Keratinocyte (primary cell): Measurements from ENCODE around the gene ME2. TPM values are rescaled to one million over a fixed set of nuclear protein-coding genes. Genes with fewer than 3 reads are reported as not detected.

Experiments used
- DNase-seq: peaks from one replicate; pipeline ENCODE4 v3.0.0-alpha.2; 2011; ENCODE audit warnings: low read depth, missing footprints, low spot score
- FAIRE-seq: peaks from 2 replicates; lab custom pipeline; 2011; peaks lifted over from hg19 to GRCh38; lab: Jason Lieb, UNC
- H2AFZ ChIP-seq: 2 replicates; pipeline ENCODE4 v1.6.0; 2012; ENCODE audit warnings: low read length, control low read depth, inconsistent platforms; ENCODE audit not compliant: control insufficient read depth
- H3K27ac ChIP-seq: 2 replicates; pipeline ENCODE4 v1.5.1; 2011; ENCODE audit warnings: low read length; ENCODE audit not compliant: control insufficient read depth, insufficient read depth
- H3K27me3 ChIP-seq: 3 replicates; pipeline ENCODE4 v1.6.0; 2011; ENCODE audit warnings: low read length; ENCODE audit not compliant: control insufficient read depth, insufficient read depth; ENCODE audit errors: extremely low read depth
- H3K36me3 ChIP-seq, 2 experiments: 2 replicates in 1 of 2; 3 replicates in 1 of 2; pipeline ENCODE4 v1.5.1; 2011; ENCODE audit warnings: low read length in 2 of 2, mild to moderate bottlenecking in 1 of 2; ENCODE audit not compliant: control insufficient read depth in 2 of 2, insufficient read depth in 2 of 2; ENCODE audit errors: extremely low read depth in 1 of 2
- H3K4me1 ChIP-seq: 3 replicates; pipeline ENCODE4 v1.5.1; 2011; ENCODE audit warnings: low read length; ENCODE audit not compliant: control insufficient read depth, insufficient read depth; ENCODE audit errors: extremely low read depth
- H3K4me2 ChIP-seq: 3 replicates; pipeline ENCODE4 v1.6.0; 2011; ENCODE audit warnings: low read depth, low read length; ENCODE audit not compliant: control insufficient read depth, insufficient read depth; ENCODE audit errors: extremely low read depth
- H3K4me3 ChIP-seq, 3 experiments: fragments of 200-600 bp in 1 of 3; sonication (generic) in 1 of 3; 2 replicates in 2 of 3; 3 replicates in 1 of 3; pipeline ENCODE4 v1.5.1; 2011 to 2016; ENCODE audit warnings: low read length in 3 of 3, mild to moderate bottlenecking in 3 of 3, control low read depth in 2 of 3, inconsistent platforms in 1 of 3, low read depth in 1 of 3, mixed read lengths in 1 of 3, mixed run types in 1 of 3, moderate library complexity in 1 of 3; ENCODE audit not compliant: control insufficient read depth in 2 of 3, insufficient read depth in 2 of 3; ENCODE audit errors: extremely low read depth in 1 of 3
- H3K79me2 ChIP-seq: 2 replicates; pipeline ENCODE4 v1.6.0; 2012; ENCODE audit warnings: low read length; ENCODE audit not compliant: control insufficient read depth, insufficient read depth
- H3K9ac ChIP-seq: 3 replicates; pipeline ENCODE4 v1.6.0; 2011; ENCODE audit warnings: low read length; ENCODE audit not compliant: control insufficient read depth, insufficient read depth; ENCODE audit errors: extremely low read depth
- H3K9me1 ChIP-seq: 3 replicates; pipeline ENCODE4 v1.6.0; 2011; ENCODE audit warnings: low read length; ENCODE audit not compliant: control insufficient read depth, insufficient read depth; ENCODE audit errors: extremely low read depth
- H3K9me3 ChIP-seq: 2 replicates; pipeline ENCODE4 v1.5.1; 2012; ENCODE audit warnings: low read depth, low read length; ENCODE audit not compliant: control insufficient read depth
- H4K20me1 ChIP-seq: 3 replicates; pipeline ENCODE4 v1.6.0; 2011; ENCODE audit warnings: low read length; ENCODE audit not compliant: control insufficient read depth, insufficient read depth; ENCODE audit errors: extremely low read depth
- CTCF ChIP-seq, 3 experiments: IDR thresholded peaks in 1 of 3; conservative IDR thresholded peaks in 1 of 3; optimal IDR thresholded peaks in 1 of 3; 2 replicates in 2 of 3; 3 replicates in 1 of 3; pipeline versions ENCODE3 to v1.5.1; 2011; ENCODE audit warnings: low read length in 3 of 3, mild to moderate bottlenecking in 3 of 3, moderate library complexity in 2 of 3, control low read depth in 1 of 3, inconsistent platforms in 1 of 3; ENCODE audit not compliant: insufficient read depth in 2 of 3; ENCODE audit errors: extremely low read depth in 1 of 3
- EZH2 ChIP-seq: IDR thresholded peaks from one replicate; pipeline ENCODE4 v1.6.1; 2012; ENCODE audit warnings: inconsistent platforms, mild to moderate bottlenecking, low read length, moderate library complexity
- dilution Hi-C: fragments of 300-500 bp; cut with MboI; formaldehyde crosslinking; loops from one replicate; pipeline ENCODE4 v1.7.0; 2020; ENCODE audit warnings: low sequenced_read_pairs; ENCODE audit not compliant: extremely low pct_ligation_motif_present
- polyA plus RNA-seq, 5 experiments: library from polyadenylated mRNA; depleted of rRNA in 3 of 5; stranded (reverse) in 3 of 5; stranded (forward) in 1 of 5; unstranded in 1 of 5; fragments of >200 nt; gene quantifications; 1 replicate in 1 of 5; 2 replicates in 3 of 5; 3 replicates in 1 of 5; pipeline versions ENCODE4 v1.2.1 to v1.2.3, GENCODE V29; 2011 to 2012; ENCODE audit warnings: missing spikeins in 2 of 5, low read depth in 1 of 5, low replicate concordance in 1 of 5

Gene ME2
- polyA plus RNA-seq, 1 donor (not counting 4 experiments of a cell fraction or from before 2014, with no cell fraction given), result 72.0 TPM

DNA sequence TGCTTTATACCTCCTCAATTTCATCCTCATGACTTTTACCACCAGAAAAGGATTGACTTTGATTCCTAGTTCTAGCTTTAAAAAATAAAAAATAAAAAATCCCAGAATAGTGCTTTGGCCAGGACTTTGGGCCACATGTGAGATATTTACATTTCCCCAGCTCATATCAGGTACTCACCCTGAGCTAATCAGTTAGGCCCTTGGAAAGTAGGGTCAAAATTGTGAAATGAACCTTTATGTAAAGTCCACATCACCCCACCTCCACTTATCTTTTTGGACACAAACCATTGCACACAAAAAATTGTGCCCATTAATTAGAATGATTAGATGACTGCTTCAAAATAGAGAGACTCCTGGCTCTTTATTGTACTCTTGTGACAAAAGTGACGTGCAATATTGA is 17.2 kb downstream of the ME2 start:
- H3K27me3 ChIP-seq, result no peaks in the 10 kb centered on the region
- dilution Hi-C loops, result no loop called here
- no peaks in the 10 kb centered on the region for H4K20me1 ChIP-seq
- no peak for TF ChIP-seq CTCF (optimal IDR thresholded peaks at IDR 0.05 in 1 of 3, IDR thresholded peaks at IDR 0.05 in 1 of 3, conservative IDR thresholded peaks at IDR 0.05 in 1 of 3; ENCODE audit: extremely low read depth in 1 of 3, insufficient read depth in 2 of 3, low read length in 3 of 3)
- no peak for TF ChIP-seq EZH2
- H3K9me3 ChIP-seq, result no peaks in the 10 kb centered on the region
- no peaks in the 10 kb centered on the region for H3K79me2 ChIP-seq
- H3K36me3 ChIP-seq, result peaks cover 3 to 8% of the 10 kb centered on the region in 2 experiments
- H3K9me1 ChIP-seq, result no peaks in the 10 kb centered on the region
- FAIRE-seq (no peak), DNase-seq (no peak)
- H3K9ac ChIP-seq, result no peak overlapping the region
- H2AFZ ChIP-seq, result no peak overlapping the region
- H3K4me1 ChIP-seq, result no peaks in the 10 kb centered on the region
- H3K4me2 ChIP-seq, result no peak overlapping the region
- no peak overlapping the region for H3K27ac ChIP-seq
- H3K4me3 ChIP-seq, result no peak overlapping the region

DNA sequence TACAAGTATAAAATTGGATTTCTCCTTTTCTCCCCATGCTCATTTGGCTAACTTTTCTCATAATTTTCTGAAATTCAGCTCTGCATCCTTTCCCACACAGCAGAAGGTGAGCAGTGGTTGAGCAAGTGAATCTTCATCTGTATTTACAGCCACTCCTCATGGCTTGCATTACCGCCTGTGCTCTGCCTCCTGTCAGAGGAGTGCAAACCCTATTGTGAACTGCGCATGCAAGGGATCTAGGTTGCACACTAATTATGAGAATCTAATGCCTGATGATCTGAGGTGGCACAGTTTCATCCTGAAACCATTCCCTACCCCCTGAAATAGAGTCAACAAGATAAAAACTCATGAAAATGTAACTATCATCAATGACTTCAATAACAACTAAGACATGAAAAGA is 20.0 kb downstream of the ME2 start:
- H3K36me3 ChIP-seq, result peaks cover 3 to 8% of the 10 kb centered on the region in 2 experiments
- H3K79me2 ChIP-seq, result no peaks in the 10 kb centered on the region
- H3K9ac ChIP-seq, result no peak overlapping the region
- no peak overlapping the region for H2AFZ ChIP-seq
- H3K27me3 ChIP-seq, result no peaks in the 10 kb centered on the region
- H4K20me1 ChIP-seq, result no peaks in the 10 kb centered on the region
- no peaks in the 10 kb centered on the region for H3K9me3 ChIP-seq
- dilution Hi-C loops, result no loop called here
- no peak overlapping the region for H3K4me2 ChIP-seq
- no peak overlapping the region for H3K4me3 ChIP-seq
- no peak for DNase-seq
- H3K9me1 ChIP-seq, result no peaks in the 10 kb centered on the region
- H3K4me1 ChIP-seq, result no peaks in the 10 kb centered on the region
- no peak for FAIRE-seq
- TF ChIP-seq CTCF (optimal IDR thresholded peaks at IDR 0.05 in 1 of 3, IDR thresholded peaks at IDR 0.05 in 1 of 3, conservative IDR thresholded peaks at IDR 0.05 in 1 of 3; ENCODE audit: extremely low read depth in 1 of 3, insufficient read depth in 2 of 3, low read length in 3 of 3) (no peak), EZH2 (no peak)
- H3K27ac ChIP-seq, result no peak overlapping the region
